Measurements from ENCODE around the gene MPPE1.

- TF ChIP-seq CTCF (IDR thresholded peaks at IDR 0.05) (no peak), POLR2A (IDR thresholded peaks at IDR 0.05; ENCODE audit: low read depth) (no peak), EP300 (IDR thresholded peaks at IDR 0.05) (no peak)
Observed at GRCh38 chr18:11955239-11956029, 47.3 kb upstream of the MPPE1 start.

All from esophagus muscularis mucosa (tissue), 4 donors.